BLaER1 treated with 17β-estradiol and CSF1 and Interleukin-3, amounts not matched to agents 10 nM and 100 nM (cell line): ENCODE data around the gene POC1A.

ENCODE experiments used
- H3K27ac ChIP-seq, 11 experiments: shearing (Covaris generic); formaldehyde crosslinking; 2 replicates each; pipeline ENCODE4 v1.8.1; 2022
- H3K27me3 ChIP-seq, 11 experiments: shearing (Covaris generic); formaldehyde crosslinking; 2 replicates each; pipeline ENCODE4 v1.8.1; 2022
- H3K36me3 ChIP-seq, 11 experiments: shearing (Covaris generic); formaldehyde crosslinking; 2 replicates each; pipeline ENCODE4 v1.8.1; 2022
- H3K4me1 ChIP-seq, 10 experiments: shearing (Covaris generic); formaldehyde crosslinking; 2 replicates each; pipeline ENCODE4 v1.8.1; 2022
- H3K4me2 ChIP-seq, 11 experiments: shearing (Covaris generic); formaldehyde crosslinking; 2 replicates each; pipeline ENCODE4 v1.8.1; 2022
- H3K4me3 ChIP-seq, 10 experiments: shearing (Covaris generic); formaldehyde crosslinking; 2 replicates each; pipeline ENCODE4 v1.8.1; 2022
- H3K9ac ChIP-seq, 11 experiments: shearing (Covaris generic); formaldehyde crosslinking; 2 replicates each; pipeline ENCODE4 v1.8.1; 2022
- H3K9me3 ChIP-seq, 11 experiments: shearing (Covaris generic); formaldehyde crosslinking; replicated peaks in 1 of 11; 2 replicates each; pipeline ENCODE4 v1.8.1; 2022
- H4K20me1 ChIP-seq, 11 experiments: shearing (Covaris generic); formaldehyde crosslinking; 2 replicates each; pipeline ENCODE4 v1.8.1; 2022
- Cebpa-rat ChIP-seq, 11 experiments: shearing (Covaris generic); IDR thresholded peaks; 2 replicates each; pipeline ENCODE4 v1.8.1; 2022

POC1A gene

DNA sequence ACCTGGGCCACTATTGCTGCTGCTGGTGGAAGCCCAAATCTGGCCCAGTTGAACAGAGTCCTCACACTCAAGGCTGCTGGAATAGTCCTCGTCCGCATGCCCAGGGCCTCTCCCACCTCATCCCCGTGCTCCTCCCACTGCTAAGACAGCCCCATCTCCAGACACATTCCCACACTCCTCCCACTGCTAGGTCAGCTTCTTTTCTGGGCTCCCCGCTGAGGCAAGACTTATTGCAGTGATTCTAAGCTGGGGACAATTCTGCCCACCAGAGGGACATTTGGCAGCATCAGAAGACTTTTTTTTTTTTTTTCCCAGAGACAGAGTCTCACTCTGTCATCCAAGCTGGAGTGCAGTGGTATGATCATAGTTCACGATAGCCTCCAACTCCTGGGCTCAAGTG, 35.1 kb downstream of the POC1A start:
- peak overlapping the region in 9 of 11 experiments; percentile 50 to 96 (median 95); a peak in 15 of 22 replicates for H3K27ac ChIP-seq
- peaks cover 75 to 92% (median 84%) of the 10 kb centered on the region in 10 experiments for H3K4me1 ChIP-seq
- peaks cover 0 to 62% (median 31%) of the 10 kb centered on the region in 11 experiments; a peak in 13 of 22 replicates for H3K36me3 ChIP-seq
- peak overlapping the region in 2 of 11 experiments; percentile 78 to 82; a peak in 4 of 22 replicates for H3K9ac ChIP-seq
- no peaks in the 10 kb centered on the region for H3K9me3 ChIP-seq
- peak overlapping the region; percentile 86 to 99 (median 96) for H3K4me2 ChIP-seq
- no peaks in the 10 kb centered on the region for H3K27me3 ChIP-seq
- no peak overlapping the region; a peak in 2 of 20 replicates for H3K4me3 ChIP-seq
- TF ChIP-seq Cebpa-rat (IDR thresholded peaks at IDR 0.05), result no peak
- H4K20me1 ChIP-seq, result no peaks in the 10 kb centered on the region; a peak in 1 of 22 replicates

- Histone ChIP-seq H3K4me1 (peaks cover 68 to 89% (median 76%) of the 10 kb centered on the region in 10 experiments), H3K27ac (peak overlapping the region in 7 of 11 experiments; percentile 90 to 96 (median 95); a peak in 12 of 22 replicates), H3K4me2 (peak overlapping the region; percentile 86 to 99 (median 96)), H3K36me3 (peaks cover 0 to 64% (median 33%) of the 10 kb centered on the region in 11 experiments; a peak in 13 of 22 replicates), H3K27me3 (no peaks in the 10 kb centered on the region), H3K9ac (peak overlapping the region in 1 of 11 experiments; percentile 7; a peak in 1 of 22 replicates), H3K9me3 (no peaks in the 10 kb centered on the region), H3K4me3 (no peak overlapping the region), H4K20me1 (no peaks in the 10 kb centered on the region; a peak in 1 of 22 replicates)
- TF ChIP-seq Cebpa-rat (IDR thresholded peaks at IDR 0.05), result no peak
These were observed 35.9 kb downstream of the POC1A start for GRCh38 chr3:52118156-52118875.

- Histone ChIP-seq H3K9ac (peak overlapping the region in 2 of 11 experiments; percentile 7 to 18; a peak in 2 of 22 replicates), H4K20me1 (no peaks in the 10 kb centered on the region; a peak in 1 of 22 replicates), H3K4me3 (no peak overlapping the region), H3K4me2 (peak overlapping the region; percentile 86 to 99 (median 96)), H3K27me3 (no peaks in the 10 kb centered on the region), H3K4me1 (peaks cover 63 to 89% (median 70%) of the 10 kb centered on the region in 10 experiments), H3K27ac (peak overlapping the region in 5 of 11 experiments; percentile 90 to 96 (median 95); a peak in 6 of 22 replicates), H3K36me3 (peaks cover 0 to 72% (median 32%) of the 10 kb centered on the region in 11 experiments; a peak in 14 of 22 replicates), H3K9me3 (no peaks in the 10 kb centered on the region)
- TF ChIP-seq Cebpa-rat (IDR thresholded peaks at IDR 0.05), result no peak
These were observed 36.7 kb downstream of the POC1A start for GRCh38 chr3:52117537-52117936.

- H3K27ac ChIP-seq, result peak overlapping the region in 1 of 11 experiments; percentile 10; a peak in 1 of 22 replicates
- peaks cover 0 to 4% (median 0%) of the 10 kb centered on the region in 11 experiments; a peak in 2 of 22 replicates for H4K20me1 ChIP-seq
- no peak for TF ChIP-seq Cebpa-rat (IDR thresholded peaks at IDR 0.05)
- peak overlapping the region in 6 of 11 experiments; percentile 1 to 93 (median 88); a peak in 10 of 22 replicates for H3K4me2 ChIP-seq
- H3K4me3 ChIP-seq, result no peak overlapping the region
- peak overlapping the region in 1 of 11 experiments; percentile 10; a peak in 2 of 22 replicates for H3K9ac ChIP-seq
- H3K4me1 ChIP-seq, result peaks cover 52 to 90% (median 70%) of the 10 kb centered on the region in 10 experiments
- peaks cover 0 to 73% (median 38%) of the 10 kb centered on the region in 11 experiments; a peak in 16 of 22 replicates for H3K36me3 ChIP-seq
- H3K9me3 ChIP-seq, result no peaks in the 10 kb centered on the region
- H3K27me3 ChIP-seq, result no peaks in the 10 kb centered on the region
These were observed 42.2 kb downstream of the POC1A start for GRCh38 chr3:52112056-52112455.

DNA sequence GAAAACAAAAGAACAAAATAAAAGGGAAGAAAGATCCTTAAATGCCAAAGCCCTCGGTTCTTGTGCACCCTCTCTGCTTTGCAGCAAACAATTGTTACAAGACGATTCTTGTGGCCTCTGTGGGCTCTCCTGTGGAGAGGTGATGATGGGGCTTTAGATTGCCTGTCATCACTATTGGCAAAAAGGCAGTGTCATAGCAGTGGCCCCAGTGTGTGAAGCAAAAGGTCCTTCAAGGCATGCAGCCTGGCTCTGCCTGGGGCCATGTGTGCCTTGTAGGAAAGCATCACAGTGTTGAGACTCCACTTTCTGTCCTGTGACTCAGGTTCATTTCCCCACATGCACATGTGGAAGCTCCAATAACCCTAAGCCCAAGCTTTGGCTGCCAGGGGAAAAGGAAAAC, 43.7 kb downstream of the POC1A start:
- Histone ChIP-seq H3K36me3 (peaks cover 0 to 69% (median 39%) of the 10 kb centered on the region in 11 experiments; a peak in 17 of 22 replicates), H3K27me3 (no peaks in the 10 kb centered on the region), H3K9ac (0 out of 22 replicates have a peak overlapping the region, but pooled peaks of 2 of the 11 experiments have one; percentile 14 to 16), H3K4me2 (peak overlapping the region; percentile 71 to 93 (median 88)), H3K27ac (peak overlapping the region in 1 of 11 experiments; percentile 3; a peak in 1 of 22 replicates), H3K4me1 (peaks cover 49 to 90% (median 70%) of the 10 kb centered on the region in 10 experiments), H4K20me1 (peaks cover 0 to 4% (median 0%) of the 10 kb centered on the region in 11 experiments; a peak in 2 of 22 replicates), H3K9me3 (no peaks in the 10 kb centered on the region), H3K4me3 (no peak overlapping the region)
- TF ChIP-seq Cebpa-rat (IDR thresholded peaks at IDR 0.05), result no peak

DNA sequence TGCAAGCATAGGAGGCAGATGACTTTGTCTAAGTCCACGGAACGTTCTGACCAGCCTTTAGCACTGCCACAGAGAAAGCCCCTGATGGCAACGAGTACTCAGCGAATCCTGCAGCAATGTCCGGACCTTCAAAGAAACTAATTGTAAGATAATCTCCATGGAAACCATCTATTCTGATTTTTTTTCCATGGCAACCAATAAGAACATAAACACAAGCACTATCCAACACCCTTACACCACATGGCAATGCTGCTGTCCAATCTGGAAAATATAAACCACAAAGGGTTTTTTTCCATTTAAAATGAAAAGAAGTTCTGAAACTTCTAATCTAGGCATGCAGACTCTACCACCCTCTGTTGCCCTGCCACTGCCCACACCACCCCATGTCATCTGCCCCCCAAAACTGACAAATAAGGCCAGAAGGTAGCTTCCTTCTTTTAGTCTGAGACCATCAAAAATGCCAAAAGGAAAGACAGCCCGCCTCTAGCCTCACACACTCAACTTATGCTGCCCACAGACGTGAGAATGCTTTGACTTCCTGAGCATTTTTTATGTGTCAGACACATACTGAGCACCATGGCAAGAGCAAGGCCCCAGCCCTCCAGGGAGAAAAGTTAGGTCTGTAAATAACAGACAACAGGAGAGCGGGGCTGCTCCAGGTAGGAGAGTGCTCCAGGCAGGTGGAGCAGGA, 44.5 kb downstream of the POC1A start:
- Histone ChIP-seq H3K9me3 (no peaks in the 10 kb centered on the region), H4K20me1 (peaks cover 0 to 4% (median 0%) of the 10 kb centered on the region in 11 experiments; a peak in 2 of 22 replicates), H3K27ac (peak overlapping the region in 5 of 11 experiments; percentile 20 to 78 (median 75); a peak in 7 of 22 replicates), H3K9ac (peak overlapping the region in 8 of 11 experiments; percentile 6 to 74 (median 20); a peak in 5 of 22 replicates), H3K4me2 (peak overlapping the region; percentile 71 to 93 (median 88)), H3K36me3 (peaks cover 0 to 69% (median 40%) of the 10 kb centered on the region in 11 experiments; a peak in 17 of 22 replicates), H3K4me1 (peaks cover 49 to 83% (median 68%) of the 10 kb centered on the region in 10 experiments), H3K27me3 (no peaks in the 10 kb centered on the region), H3K4me3 (no peak overlapping the region)
- TF ChIP-seq Cebpa-rat (IDR thresholded peaks at IDR 0.05), result no peak

DNA sequence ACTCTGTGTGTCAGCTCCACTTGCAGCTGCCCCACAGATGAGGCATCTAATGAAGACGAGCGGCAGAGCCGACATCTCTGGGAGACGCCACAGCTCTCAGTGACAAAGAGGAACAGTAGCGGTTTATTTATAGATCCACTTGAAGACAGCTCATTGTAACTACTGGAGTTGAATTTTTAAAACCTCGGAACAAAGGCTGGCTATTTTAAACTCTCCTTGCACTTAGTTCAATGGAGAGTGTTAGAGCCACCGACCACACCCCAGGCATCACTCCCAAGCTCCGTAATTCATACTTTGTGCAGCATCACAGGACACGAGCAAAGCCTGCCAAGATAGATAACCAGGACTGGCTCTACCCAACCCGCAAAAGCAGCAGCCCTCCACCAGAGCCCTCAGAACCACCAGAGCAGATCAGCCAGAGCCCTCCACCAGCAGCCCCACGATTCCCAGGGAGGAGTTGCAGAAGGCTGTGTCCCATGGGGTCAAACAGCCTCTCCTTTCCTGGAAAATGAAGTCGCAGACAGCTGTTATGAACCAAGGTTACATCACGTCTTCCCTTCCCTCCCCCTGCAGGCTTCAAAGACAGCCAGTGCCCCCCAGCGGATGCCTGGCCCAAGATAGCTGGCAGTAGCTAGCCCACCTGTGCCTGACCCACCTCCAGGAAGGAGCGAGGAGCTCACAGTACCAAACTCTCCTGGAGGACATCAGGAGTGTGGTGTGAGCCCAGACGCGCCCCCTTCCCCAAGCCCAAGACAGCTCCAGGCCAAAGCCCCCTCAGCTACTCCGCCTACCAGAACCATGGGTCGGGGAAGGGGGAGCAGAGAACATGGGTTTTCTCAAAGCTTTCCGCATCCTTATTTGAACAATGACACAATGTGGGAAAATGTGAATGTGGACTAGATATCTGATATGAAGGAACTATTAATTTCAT, 45.7 kb downstream of the POC1A start:
- peak in 1 of 11 experiments; percentile 41; a peak in 2 of 22 replicates for TF ChIP-seq Cebpa-rat (IDR thresholded peaks at IDR 0.05)
- peaks cover 0 to 69% (median 41%) of the 10 kb centered on the region in 11 experiments; a peak in 16 of 22 replicates for H3K36me3 ChIP-seq
- H3K9me3 ChIP-seq, result no peaks in the 10 kb centered on the region; a peak in 1 of 22 replicates
- H3K4me3 ChIP-seq, result peak overlapping the region in 8 of 10 experiments; percentile 1 to 53 (median 39); a peak in 11 of 20 replicates
- H3K9ac ChIP-seq, result peak overlapping the region; percentile 59 to 74 (median 66); a peak in 21 of 22 replicates
- no peaks in the 10 kb centered on the region for H3K27me3 ChIP-seq
- H3K4me2 ChIP-seq, result peak overlapping the region; percentile 71 to 93 (median 88)
- peaks cover 49 to 72% (median 65%) of the 10 kb centered on the region in 10 experiments for H3K4me1 ChIP-seq
- peak overlapping the region; percentile 36 to 82 (median 75); a peak in 21 of 22 replicates for H3K27ac ChIP-seq
- H4K20me1 ChIP-seq, result peaks cover 0 to 4% (median 0%) of the 10 kb centered on the region in 11 experiments; a peak in 1 of 22 replicates
